GM19025 (cell line): Measurements from ENCODE around the gene NCOA1.
"Not testable (repeated sequence)": the region's sequence is repeated elsewhere in the genome, so short reads cannot be mapped to it uniquely, and the experiment has no call there.

Experiments
- ATAC-seq: cut with Tn5 transposase; IDR thresholded peaks from one replicate; pipeline ENCODE4 v1.9.1; 2021; ENCODE audit warnings: mild to moderate bottlenecking, low read depth, moderate library complexity; ENCODE audit not compliant: unreplicated experiment

NCOA1 gene

GRCh38 chr2:24675338-24675737 lies 184.3 kb downstream of the NCOA1 start:
- no peak for ATAC-seq

DNA sequence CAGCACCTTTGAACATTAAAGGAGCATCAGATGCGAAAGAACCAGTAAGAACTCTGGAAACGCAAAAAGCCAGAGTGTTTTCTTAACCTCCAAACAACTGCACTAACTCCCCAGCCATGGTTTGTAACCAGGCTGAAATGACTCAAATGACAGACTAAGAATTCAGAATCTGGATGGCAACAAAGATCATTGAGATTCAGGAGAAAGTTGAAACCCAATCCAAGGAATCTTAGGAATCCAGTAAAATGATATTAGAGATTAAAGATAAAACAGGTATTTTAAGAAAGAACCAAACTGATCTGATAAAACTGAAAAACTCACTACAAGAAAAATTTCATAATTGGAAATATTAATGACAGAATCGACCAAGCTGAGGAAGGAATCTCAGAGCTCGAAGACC lies 185.4 kb downstream of the NCOA1 start:
- no peak for ATAC-seq

DNA sequence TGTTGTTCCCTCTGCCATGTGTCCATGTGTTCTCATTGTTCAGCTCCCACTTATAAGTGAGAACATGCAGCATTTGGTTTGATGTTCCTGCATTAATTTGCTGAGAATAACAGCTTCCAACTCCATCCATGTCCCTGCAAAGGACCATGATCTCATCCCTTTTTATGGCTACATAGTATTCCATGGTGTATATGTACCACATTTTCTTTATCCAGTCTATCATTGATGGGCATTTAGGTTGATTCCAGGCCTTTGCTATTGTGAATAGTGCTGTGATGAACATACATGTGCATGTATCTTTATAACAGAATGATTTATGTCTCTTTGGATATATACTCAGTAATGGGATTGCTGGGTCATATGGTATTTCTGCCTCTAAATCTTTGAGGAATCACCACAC lies 187.0 kb downstream of the NCOA1 start:
- not testable (repeated sequence) for ATAC-seq

DNA sequence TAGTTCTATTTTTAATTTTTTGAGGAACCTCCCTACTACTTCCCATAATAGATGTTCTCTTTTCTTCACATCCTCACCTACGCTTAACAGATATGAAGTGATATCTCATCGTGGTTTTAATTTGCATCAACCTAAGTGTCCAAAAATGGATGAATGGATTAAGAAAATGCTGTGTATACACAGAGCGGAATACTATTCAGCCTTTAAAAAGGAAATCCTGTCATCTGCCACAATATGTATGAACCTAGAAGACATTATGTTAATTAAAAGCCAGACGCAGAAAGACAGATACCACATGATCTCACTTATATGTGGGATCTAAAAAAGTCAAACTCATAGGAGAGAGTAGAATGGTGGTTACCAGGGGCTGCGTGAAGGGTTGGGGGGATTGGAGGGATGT lies 189.1 kb downstream of the NCOA1 start:
- ATAC-seq: no peak

GRCh38 chr2:24682304-24682703 lies 191.2 kb downstream of the NCOA1 start:
- no peak for ATAC-seq

GRCh38 chr2:24683408-24683807 lies 192.4 kb downstream of the NCOA1 start:
- no peak for ATAC-seq

DNA sequence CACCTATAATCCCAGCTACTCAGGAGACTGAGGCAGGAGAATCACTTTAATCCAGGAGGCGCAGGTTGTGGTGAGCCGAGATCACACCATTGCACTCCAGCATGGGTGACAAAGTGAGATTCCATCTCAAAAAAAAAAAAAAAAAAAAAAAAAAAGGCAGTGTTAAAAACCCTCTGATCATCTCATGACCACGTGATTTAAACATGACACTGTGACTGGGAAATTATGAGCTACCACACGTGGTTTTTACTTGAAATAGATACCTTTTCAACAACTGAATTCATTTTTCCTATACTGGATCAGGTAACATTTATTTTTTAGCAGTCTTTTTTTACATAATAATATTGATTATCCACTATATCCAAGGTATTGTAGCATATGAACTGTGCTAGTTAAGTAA lies 199.5 kb downstream of the NCOA1 start:
- no peak for ATAC-seq

- ATAC-seq: no peak
Measured at GRCh38 chr2:24691806-24692205, 200.8 kb downstream of the NCOA1 start.

DNA sequence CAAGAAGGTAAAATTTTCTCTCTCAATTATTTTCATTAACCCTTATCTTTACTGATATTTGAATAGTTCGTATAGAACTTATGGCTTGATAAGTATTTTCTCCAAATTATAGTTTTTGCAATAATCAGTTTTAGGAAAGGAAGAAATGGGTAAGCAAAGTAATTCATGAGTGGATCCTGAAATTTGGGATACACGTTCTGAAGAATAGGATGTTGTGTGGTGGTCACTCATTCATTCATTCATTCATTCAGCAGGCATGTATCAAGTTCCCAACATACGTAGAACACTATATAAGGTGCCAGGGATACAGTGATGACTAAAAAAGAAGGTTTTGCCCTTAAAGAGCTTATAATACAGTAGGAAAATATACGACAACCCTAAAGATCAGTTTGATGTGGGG lies 206.7 kb downstream of the NCOA1 start:
- no peak for ATAC-seq

- ATAC-seq: no peak
Measured at GRCh38 chr2:24702800-24703199, 211.7 kb downstream of the NCOA1 start.

DNA sequence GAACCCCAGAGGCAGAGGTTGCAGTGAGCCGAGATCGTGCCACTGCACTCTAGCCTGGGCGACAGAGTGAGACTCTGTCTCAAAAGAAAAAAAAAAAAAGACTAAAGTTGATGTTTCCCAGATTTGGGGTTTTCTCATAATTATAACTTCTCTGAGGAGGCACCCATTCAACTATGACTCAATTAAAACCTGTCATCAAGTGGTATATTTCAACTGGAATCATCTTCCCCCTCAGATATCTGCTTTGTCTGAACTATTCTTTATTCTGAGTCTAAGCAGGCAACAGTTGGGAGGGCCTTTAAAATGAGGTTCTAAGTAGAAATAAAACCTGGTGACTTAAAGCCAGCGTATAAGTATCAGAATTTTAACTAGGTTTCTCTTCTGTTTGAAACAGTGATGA lies 213.6 kb downstream of the NCOA1 start:
- ATAC-seq: no peak

GRCh38 chr2:24707143-24707542 lies 216.1 kb downstream of the NCOA1 start:
- no peak for ATAC-seq

GRCh38 chr2:24708537-24709152 lies 217.6 kb downstream of the NCOA1 start:
- ATAC-seq: no peak

DNA sequence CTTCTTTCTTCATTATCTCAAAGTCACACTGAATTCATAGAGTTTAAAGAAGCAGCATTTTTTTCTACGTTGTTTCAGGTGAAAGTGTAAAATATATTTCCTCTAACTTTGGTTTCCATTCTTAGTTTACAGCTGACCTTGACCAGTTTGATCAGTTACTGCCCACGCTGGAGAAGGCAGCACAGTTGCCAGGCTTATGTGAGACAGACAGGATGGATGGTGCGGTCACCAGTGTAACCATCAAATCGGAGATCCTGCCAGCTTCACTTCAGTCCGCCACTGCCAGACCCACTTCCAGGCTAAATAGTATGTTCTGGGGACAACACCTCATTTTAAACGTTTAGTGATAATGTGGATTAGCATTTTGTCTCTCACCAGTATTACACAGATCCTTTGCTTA lies 219.8 kb downstream of the NCOA1 start:
- no peak for ATAC-seq

- ATAC-seq: no peak
Measured at GRCh38 chr2:24711865-24712264, 220.8 kb downstream of the NCOA1 start.

DNA sequence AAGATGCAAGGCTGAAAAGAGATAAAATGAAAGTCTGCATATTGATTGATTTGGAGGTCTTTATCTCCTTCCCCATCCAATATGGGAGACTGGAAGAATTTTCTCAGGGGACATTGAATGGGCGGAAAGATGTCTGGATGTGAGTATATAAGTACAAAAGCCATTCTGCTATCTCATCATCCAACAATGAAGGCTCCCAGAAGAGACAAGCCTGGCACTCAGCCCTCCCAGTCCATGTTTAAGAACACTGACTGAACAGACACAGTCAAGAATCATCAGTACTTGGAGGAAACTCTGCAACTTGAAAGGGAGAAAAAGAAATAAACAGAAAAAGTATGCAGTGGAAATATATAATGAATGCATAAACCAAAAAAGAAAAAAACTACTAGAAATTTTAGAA lies 221.2 kb downstream of the NCOA1 start:
- no peak for ATAC-seq

DNA sequence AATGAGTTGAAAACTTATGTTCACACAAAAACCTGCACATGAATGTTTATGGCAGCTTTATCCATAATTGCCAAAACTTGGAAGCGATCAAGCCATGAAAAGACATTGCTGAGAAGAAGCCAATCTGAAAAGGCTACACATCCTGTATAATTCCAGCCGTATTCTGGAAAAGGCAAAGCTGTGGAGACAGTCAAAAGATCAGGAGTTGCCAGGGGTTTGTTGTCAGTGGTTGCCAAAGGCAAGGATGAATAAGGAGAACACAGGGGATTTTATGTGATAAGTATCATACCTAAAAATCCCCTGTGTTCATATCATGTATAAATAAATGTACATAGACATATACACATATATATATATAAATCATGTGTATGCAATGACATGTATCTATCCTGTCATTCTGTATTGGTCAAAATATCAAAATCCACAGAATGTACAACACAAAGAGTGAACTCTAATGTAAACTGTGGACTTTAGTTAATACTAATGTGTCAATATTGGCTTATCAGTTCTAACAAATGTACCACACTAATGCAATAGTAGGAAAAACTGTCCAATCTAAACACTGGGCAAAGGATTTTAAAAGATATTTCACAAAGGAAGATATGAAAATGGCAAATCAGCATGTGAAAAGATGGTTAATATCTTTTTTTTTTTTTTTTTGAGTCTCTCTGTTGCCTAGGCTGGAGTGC lies 226.4 kb downstream of the NCOA1 start:
- no peak for ATAC-seq

GRCh38 chr2:24720310-24720709 lies 229.3 kb downstream of the NCOA1 start:
- peak; percentile 85 for ATAC-seq

DNA sequence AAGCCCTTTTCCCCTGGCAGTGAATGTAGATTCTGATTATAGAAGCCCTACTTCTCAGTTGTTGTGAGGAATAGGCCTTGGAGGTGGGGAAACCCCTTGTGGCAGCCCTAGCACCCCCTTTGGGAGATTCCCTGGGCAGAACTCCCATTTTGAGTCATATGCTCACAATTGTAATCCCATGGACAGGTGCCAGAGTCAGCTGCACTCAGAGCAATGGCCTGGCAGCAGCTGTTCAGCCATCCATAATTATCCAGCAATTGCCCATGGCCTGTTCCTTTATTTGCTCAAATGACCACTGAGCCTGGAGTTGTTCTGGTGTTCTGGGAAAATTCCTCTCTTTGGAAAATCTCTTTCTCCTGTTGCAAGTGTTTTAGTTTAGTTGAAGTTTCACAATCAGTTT lies 230.4 kb downstream of the NCOA1 start:
- no peak for ATAC-seq

GRCh38 chr2:24722141-24722790 lies 231.2 kb downstream of the NCOA1 start:
- no peak for ATAC-seq

DNA sequence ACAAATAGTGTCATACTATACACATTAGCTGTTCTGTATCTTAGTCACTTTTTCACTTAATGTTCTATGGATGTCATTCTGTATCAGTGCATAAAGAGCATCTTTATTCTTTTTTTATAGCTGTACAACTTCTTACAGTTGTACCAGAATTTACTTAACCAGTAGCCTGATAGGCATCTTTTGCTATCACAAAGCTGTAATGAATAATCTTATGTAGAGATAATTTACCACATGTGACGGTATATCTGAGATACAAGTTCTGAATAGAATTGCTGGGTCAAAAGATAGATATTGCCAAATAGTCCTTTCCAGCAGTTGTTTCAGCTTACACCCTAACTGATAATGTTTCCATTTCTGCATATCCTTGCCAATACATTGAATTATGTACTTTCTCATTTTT lies 232.1 kb downstream of the NCOA1 start:
- ATAC-seq: no peak

DNA sequence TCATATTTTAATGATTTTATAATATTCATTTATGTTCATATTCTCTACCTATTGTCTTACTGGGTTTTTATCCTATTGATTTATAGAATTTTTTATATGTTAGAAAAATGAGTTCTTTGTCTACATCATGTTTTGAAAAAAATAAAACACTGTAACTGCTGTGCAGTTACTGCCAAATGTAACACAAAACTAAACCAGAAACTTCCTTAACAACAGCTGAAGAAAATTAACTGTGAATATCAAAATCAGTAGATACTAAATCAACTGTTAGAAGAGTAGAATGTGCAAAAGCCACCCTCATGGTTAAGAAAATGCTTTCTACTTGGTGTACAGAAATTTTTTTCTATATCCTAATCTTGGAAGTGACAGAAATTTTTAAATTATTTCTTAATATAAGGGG lies 232.6 kb downstream of the NCOA1 start:
- no peak for ATAC-seq
